K562 (cell line): ENCODE data around the gene LRRN3.

Source experiments
- CBX5 ChIP-seq: IDR thresholded peaks from 2 replicates; pipeline ENCODE4 v1.6.1; 2014; ENCODE audit warnings: low read depth, borderline replicate concordance
- FOXA1 ChIP-seq: fragments of 450-650 bp; IDR thresholded peaks from 2 replicates; pipeline ENCODE4 v1.6.1; 2016; ENCODE audit warnings: mild to moderate bottlenecking, borderline replicate concordance
- HNRNPK ChIP-seq: fragments of 200-400 bp; formaldehyde crosslinking; IDR thresholded peaks from one replicate; pipeline ENCODE4 v1.6.1; 2018; ENCODE audit warnings: mild to moderate bottlenecking, low read depth, low read length; ENCODE audit not compliant: poor library complexity, severe bottlenecking
- POLR2A ChIP-seq: fragments of 450-650 bp; conservative IDR thresholded peaks from 2 replicates; pipeline ENCODE4 v1.6.1; 2016
- RCOR1 ChIP-seq, 2 experiments: IDR thresholded peaks; 2 replicates each; pipeline ENCODE4 v1.6.1; 2012; ENCODE audit warnings: low read depth in 2 of 2, low read length in 2 of 2, borderline replicate concordance in 1 of 2, improper control_type of control experiment in 1 of 2
- ZFX ChIP-seq: sonication (generic); formaldehyde crosslinking; IDR thresholded peaks from 2 replicates; pipeline ENCODE4 v1.8.0; 2022; ENCODE audit warnings: mild to moderate bottlenecking, missing genetic modification reagents, moderate library complexity
- TF ChIP-seq, protein P1 (sequence below): sonication (generic); formaldehyde crosslinking; IDR thresholded peaks from 2 replicates; pipeline ENCODE4 v1.9.0; 2022; ENCODE audit warnings: mild to moderate bottlenecking, missing genetic modification reagents
- TF ChIP-seq, protein P2 (sequence below): sonication (generic); formaldehyde crosslinking; IDR thresholded peaks from 2 replicates; pipeline ENCODE4 v1.8.1; 2023; ENCODE audit warnings: mild to moderate bottlenecking, missing genetic modification reagents
- TF ChIP-seq, protein P3 (sequence below), 3 experiments: IDR thresholded peaks in 2 of 3; conservative IDR thresholded peaks in 1 of 3; 2 replicates each; pipeline ENCODE4 v1.5.1; 2011 to 2012; ENCODE audit warnings: low read length in 3 of 3, mild to moderate bottlenecking in 3 of 3, control low read depth in 2 of 3, improper control_type of control experiment in 1 of 3, inconsistent platforms in 1 of 3, low read depth in 1 of 3, mixed read lengths in 1 of 3, moderate library complexity in 1 of 3; ENCODE audit not compliant: insufficient read depth in 2 of 3

DNA sequence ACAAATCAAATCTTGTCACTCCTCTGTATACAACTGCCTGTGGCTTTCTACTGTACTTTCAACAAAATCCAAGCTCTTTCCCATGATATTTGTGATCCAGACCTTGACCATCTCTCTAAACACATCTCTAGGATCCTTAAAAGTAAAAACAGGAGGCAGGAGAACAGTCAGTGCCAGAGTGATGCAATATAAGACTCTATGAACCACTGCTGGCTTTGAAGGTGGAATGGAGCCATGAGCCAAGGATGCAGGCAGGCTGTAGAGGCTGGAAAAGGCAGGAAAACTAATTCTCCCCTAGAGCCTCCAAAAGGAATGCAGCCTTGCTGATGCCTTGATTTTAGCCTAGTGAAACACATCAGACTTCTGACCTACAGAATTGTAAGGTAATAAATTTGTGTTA is 45.5 kb upstream of the LRRN3 start:
- TF ChIP-seq, protein P1, sequence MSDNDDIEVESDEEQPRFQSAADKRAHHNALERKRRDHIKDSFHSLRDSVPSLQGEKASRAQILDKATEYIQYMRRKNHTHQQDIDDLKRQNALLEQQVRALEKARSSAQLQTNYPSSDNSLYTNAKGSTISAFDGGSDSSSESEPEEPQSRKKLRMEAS (CRISPR knock-in tag) = no peak
- TF ChIP-seq POLR2A = no peak
- TF ChIP-seq, protein P2, sequence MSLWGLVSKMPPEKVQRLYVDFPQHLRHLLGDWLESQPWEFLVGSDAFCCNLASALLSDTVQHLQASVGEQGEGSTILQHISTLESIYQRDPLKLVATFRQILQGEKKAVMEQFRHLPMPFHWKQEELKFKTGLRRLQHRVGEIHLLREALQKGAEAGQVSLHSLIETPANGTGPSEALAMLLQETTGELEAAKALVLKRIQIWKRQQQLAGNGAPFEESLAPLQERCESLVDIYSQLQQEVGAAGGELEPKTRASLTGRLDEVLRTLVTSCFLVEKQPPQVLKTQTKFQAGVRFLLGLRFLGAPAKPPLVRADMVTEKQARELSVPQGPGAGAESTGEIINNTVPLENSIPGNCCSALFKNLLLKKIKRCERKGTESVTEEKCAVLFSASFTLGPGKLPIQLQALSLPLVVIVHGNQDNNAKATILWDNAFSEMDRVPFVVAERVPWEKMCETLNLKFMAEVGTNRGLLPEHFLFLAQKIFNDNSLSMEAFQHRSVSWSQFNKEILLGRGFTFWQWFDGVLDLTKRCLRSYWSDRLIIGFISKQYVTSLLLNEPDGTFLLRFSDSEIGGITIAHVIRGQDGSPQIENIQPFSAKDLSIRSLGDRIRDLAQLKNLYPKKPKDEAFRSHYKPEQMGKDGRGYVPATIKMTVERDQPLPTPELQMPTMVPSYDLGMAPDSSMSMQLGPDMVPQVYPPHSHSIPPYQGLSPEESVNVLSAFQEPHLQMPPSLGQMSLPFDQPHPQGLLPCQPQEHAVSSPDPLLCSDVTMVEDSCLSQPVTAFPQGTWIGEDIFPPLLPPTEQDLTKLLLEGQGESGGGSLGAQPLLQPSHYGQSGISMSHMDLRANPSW = no peak
- no peak for TF ChIP-seq HNRNPK
- TF ChIP-seq, protein P3, sequence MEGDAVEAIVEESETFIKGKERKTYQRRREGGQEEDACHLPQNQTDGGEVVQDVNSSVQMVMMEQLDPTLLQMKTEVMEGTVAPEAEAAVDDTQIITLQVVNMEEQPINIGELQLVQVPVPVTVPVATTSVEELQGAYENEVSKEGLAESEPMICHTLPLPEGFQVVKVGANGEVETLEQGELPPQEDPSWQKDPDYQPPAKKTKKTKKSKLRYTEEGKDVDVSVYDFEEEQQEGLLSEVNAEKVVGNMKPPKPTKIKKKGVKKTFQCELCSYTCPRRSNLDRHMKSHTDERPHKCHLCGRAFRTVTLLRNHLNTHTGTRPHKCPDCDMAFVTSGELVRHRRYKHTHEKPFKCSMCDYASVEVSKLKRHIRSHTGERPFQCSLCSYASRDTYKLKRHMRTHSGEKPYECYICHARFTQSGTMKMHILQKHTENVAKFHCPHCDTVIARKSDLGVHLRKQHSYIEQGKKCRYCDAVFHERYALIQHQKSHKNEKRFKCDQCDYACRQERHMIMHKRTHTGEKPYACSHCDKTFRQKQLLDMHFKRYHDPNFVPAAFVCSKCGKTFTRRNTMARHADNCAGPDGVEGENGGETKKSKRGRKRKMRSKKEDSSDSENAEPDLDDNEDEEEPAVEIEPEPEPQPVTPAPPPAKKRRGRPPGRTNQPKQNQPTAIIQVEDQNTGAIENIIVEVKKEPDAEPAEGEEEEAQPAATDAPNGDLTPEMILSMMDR (IDR thresholded peaks at IDR 0.05 in 2 of 3, conservative IDR thresholded peaks at IDR 0.05 in 1 of 3; ENCODE audit: insufficient read depth in 2 of 3, low read depth in 1 of 3, low read length in 3 of 3) = no peak
- TF ChIP-seq CBX5 = no peak
- TF ChIP-seq FOXA1 = no peak
- TF ChIP-seq ZFX = no peak
- TF ChIP-seq RCOR1 (IDR thresholded peaks at IDR 0.05; ENCODE audit: borderline replicate concordance in 1 of 2, low read depth in 2 of 2, low read length in 2 of 2) = no peak
